HG03095 (cell line): ENCODE measurements around the gene HMX2.

Experiments used
- ATAC-seq: cut with Tn5 transposase; IDR thresholded peaks from one replicate; pipeline ENCODE4 v1.9.1; 2021; ENCODE audit warnings: moderate library complexity; ENCODE audit not compliant: unreplicated experiment

Gene HMX2

DNA sequence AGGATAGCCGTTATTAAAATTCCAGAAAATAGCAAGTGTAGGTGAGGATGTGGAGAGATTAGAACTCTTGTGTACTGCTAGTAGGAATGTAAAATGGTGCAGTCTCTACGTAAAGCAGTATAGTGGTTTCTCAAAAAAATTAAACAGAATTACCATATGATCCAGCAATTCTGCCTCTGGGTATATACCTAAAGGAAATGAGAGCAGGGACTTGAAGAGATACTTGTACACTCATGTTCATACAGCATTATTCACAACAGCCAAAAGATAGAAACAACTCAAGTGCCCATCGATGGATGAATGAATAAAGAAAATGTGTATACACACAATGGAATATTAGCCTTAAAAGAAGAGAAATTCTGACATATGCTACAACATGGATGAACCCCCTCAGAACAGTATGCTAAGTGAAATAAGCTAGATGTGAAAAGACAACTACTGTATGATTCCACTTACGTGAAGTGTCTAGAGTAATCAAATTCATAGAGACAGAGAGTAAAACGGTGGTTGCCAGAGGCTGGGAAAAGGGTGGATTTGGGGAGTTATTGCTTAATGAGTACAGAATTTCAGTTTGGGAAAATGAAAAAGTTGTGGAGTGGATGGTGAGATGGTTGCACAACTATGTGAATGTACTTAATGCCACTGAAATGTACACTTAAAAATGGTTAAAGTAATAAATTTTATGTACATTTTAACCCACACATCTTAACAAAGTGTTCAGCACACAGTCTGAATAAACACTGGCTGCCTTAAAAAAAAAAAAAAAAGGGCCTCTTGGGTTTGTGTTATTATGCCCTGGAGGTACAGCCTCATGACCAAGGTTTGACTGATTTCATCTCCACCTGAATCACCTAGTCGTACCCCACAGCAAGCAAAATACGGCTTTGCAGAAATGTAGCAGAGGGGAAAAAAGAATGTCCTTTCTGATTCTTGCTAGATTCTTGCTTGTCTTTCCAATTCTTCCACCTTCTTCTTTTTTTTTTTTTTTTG, 32.5 kb downstream of the HMX2 start:
- ATAC-seq = no peak

GRCh38 chr10:123183724-123184123, 35.8 kb downstream of the HMX2 start:
- ATAC-seq = no peak

GRCh38 chr10:123187781-123188180, 39.8 kb downstream of the HMX2 start:
- ATAC-seq = no peak

DNA sequence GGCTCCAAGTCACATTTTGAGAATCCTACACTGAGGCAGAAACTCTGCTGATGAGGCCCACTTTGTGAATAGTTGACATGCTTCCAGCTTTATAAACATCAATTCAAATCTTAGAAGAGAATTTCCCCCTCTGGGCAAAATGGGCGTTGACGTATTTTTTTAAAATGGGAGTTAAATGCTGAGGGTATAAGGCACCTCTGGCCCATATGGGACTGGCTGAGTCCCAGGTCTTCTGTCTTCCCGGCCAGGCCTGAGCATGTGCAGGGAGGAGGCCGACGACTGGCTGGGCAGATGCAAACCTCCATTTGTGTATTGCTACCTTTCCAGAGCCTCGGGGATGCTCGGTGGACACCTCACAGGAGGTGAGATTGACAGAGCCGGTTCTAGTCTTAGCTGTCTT, 44.0 kb downstream of the HMX2 start:
- ATAC-seq = no peak

DNA sequence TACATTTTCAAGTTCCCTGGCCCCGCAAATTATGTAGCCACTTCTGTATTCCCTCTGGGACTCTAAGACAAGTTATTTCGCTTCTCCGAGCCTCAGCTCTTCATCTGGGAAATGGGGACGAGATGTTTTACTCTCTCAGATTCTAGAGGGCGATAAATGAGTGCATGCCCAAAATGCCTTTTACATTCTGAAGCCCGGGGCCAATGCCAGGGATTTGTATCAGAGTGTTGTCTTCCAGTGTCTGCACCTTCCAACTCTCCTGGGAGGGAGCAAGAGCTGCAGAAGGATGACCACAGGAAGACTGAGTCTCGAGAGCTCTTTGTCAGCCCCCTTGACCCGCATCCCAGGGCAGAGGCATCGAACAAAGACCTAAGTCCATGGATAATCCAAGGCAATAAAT, 46.1 kb downstream of the HMX2 start:
- no peak for ATAC-seq
